ENCODE results near the gene BOLA3.
A peak's percentile ranks its signal among the peaks of the same experiment; 100 is the strongest.

The BOLA3 gene

DNA sequence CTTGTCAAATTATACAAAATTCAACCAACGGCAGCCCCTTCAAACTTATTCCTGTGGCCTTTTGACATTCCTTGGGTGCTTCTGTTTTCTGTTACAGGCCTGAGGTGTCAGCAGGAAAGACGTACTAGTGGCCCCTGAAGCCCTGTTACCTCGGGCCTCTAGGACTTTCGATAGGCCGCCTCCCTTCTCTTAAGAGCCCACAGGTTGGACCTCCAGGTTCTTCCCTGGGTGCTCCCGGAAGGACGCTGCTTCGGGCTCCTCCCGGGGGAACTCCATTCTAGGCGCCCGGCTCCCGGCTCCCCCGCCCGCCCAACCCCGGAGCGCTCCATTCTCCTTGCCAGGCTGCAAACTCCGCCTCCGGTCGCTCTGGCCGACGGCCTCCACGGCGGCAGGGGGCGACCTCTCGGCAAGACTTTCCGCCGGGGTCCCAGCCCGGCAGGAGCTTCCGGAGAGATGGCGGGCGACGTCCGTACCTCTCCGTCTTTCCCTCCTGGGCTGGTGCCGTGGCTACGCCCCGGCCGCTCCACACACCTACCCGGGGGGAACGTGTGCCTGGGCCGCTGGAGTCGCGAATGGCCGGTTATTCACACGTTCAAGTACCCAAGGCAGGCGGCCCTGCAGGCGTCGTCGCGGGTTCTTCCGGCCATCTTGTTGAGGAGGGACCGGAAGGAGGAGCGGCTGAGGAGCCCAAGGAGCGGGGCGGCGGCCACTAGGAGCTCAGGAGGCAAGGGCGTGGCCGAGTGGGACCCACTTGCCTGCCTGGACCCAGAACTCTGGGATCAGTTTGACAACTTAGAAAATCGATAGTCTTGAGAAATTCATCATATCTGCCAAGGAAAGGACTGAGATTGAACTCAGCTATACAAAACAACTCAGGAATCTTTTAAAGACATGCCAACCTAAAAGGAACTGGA, 27.5 kb downstream of the BOLA3 start:
- Histone ChIP-seq H4K20me1 (ENCODE audit: insufficient read depth, low read length) (no peaks in the 10 kb centered on the region), H3K4me1 (ENCODE audit: insufficient read depth, low read length, severe bottlenecking) (peaks cover 10% of the 10 kb centered on the region), H3K79me2 (ENCODE audit: insufficient read depth, low read length) (no peaks in the 10 kb centered on the region), H3K4me3 (ENCODE audit: low read depth, low read length, poor library complexity, severe bottlenecking) (peak overlapping the region; percentile 69), H3K9me3 (ENCODE audit: low read length) (peaks cover 11% of the 10 kb centered on the region), H3K27ac (ENCODE audit: low read depth, low read length, poor library complexity, severe bottlenecking) (peak overlapping the region; percentile 35), H3K9ac (ENCODE audit: low read length) (peak overlapping the region; percentile 59), H3K9me2 (ENCODE audit: low read depth, low read length) (no peaks in the 10 kb centered on the region), H3K36me3 (ENCODE audit: insufficient read depth, low read length) (no peaks in the 10 kb centered on the region), H3K4me2 (ENCODE audit: low read length) (peak overlapping the region; percentile 69), H2AFZ (ENCODE audit: low read length) (peak overlapping the region; percentile 65; the same call in 1 of the 2 replicates), H3F3A (ENCODE audit: insufficient read depth, low read length) (no peaks in the 10 kb centered on the region; the same call in 1 of the 2 replicates), H3K27me3 (ENCODE audit: insufficient read depth, low read length) (no peaks in the 10 kb centered on the region)
- TF ChIP-seq, protein P1, sequence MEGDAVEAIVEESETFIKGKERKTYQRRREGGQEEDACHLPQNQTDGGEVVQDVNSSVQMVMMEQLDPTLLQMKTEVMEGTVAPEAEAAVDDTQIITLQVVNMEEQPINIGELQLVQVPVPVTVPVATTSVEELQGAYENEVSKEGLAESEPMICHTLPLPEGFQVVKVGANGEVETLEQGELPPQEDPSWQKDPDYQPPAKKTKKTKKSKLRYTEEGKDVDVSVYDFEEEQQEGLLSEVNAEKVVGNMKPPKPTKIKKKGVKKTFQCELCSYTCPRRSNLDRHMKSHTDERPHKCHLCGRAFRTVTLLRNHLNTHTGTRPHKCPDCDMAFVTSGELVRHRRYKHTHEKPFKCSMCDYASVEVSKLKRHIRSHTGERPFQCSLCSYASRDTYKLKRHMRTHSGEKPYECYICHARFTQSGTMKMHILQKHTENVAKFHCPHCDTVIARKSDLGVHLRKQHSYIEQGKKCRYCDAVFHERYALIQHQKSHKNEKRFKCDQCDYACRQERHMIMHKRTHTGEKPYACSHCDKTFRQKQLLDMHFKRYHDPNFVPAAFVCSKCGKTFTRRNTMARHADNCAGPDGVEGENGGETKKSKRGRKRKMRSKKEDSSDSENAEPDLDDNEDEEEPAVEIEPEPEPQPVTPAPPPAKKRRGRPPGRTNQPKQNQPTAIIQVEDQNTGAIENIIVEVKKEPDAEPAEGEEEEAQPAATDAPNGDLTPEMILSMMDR (IDR thresholded peaks at IDR 0.05; ENCODE audit: low read length) = peak; percentile 52; the same call in 1 of the 2 replicates
- TF ChIP-seq EZH2 (IDR thresholded peaks at IDR 0.05; ENCODE audit: borderline replicate concordance, low read length) = no peak

DNA sequence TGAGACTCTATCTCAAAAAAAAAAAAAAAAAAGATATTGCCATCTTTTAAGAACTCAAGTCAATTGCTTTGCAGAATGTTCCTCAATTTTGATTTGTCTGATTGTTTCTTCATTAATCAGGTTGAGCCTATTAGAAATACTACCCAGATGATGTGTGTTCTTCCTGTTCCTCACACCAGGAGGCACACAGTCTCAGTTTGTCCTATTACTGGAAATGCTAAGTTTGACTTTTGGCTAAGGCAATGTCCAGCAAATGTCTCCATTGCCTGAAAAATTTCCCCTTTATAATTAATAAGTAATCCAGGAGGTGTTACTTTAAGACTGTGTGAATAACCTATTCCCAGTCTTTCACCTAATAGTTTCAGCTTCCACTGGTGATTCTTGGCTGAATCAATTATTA, 28.4 kb downstream of the BOLA3 start:
- Histone ChIP-seq H3K4me1 (ENCODE audit: insufficient read depth, low read length, severe bottlenecking) (peaks cover 10% of the 10 kb centered on the region), H2AFZ (ENCODE audit: low read length) (peak overlapping the region; percentile 65; the same call in 1 of the 2 replicates), H3K4me3 (ENCODE audit: low read depth, low read length, poor library complexity, severe bottlenecking) (peak overlapping the region; percentile 69), H3K27ac (ENCODE audit: low read depth, low read length, poor library complexity, severe bottlenecking) (no peak overlapping the region), H3K36me3 (ENCODE audit: insufficient read depth, low read length) (no peaks in the 10 kb centered on the region), H3F3A (ENCODE audit: insufficient read depth, low read length) (no peaks in the 10 kb centered on the region; the same call in 1 of the 2 replicates), H3K9me2 (ENCODE audit: low read depth, low read length) (no peaks in the 10 kb centered on the region), H3K4me2 (ENCODE audit: low read length) (peak overlapping the region; percentile 69), H3K79me2 (ENCODE audit: insufficient read depth, low read length) (no peaks in the 10 kb centered on the region), H3K9ac (ENCODE audit: low read length) (no peak overlapping the region), H4K20me1 (ENCODE audit: insufficient read depth, low read length) (no peaks in the 10 kb centered on the region), H3K9me3 (ENCODE audit: low read length) (peaks cover 11% of the 10 kb centered on the region), H3K27me3 (ENCODE audit: insufficient read depth, low read length) (no peaks in the 10 kb centered on the region)
- TF ChIP-seq EZH2 (IDR thresholded peaks at IDR 0.05; ENCODE audit: borderline replicate concordance, low read length) = no peak
- TF ChIP-seq, protein P1 (IDR thresholded peaks at IDR 0.05; ENCODE audit: low read length) = no peak

DNA sequence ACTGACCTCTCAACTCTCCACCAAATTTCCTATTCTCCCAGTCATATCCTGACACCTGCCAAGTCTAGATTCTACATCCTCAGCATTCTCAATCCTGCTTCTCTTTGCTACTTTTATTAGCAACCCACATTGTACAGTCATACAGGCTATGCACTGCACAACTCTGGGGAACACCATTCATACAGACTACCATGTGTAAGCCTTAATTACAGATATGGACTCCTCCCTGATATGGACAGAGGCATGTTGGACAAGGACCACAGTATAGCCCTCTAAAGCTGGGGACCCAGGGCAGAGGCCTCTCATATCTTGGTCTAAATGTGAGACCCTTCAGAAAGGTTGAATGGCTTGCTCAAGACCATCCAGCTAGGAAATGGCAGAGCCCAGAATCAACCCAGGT, 36.3 kb downstream of the BOLA3 start:
- Histone ChIP-seq H3K79me2 (ENCODE audit: insufficient read depth, low read length) (no peaks in the 10 kb centered on the region), H3F3A (ENCODE audit: insufficient read depth, low read length) (no peaks in the 10 kb centered on the region), H3K27ac (ENCODE audit: low read depth, low read length, poor library complexity, severe bottlenecking) (no peak overlapping the region), H3K9ac (ENCODE audit: low read length) (no peak overlapping the region), H3K4me3 (ENCODE audit: low read depth, low read length, poor library complexity, severe bottlenecking) (no peak overlapping the region), H3K36me3 (ENCODE audit: insufficient read depth, low read length) (no peaks in the 10 kb centered on the region), H3K9me2 (ENCODE audit: low read depth, low read length) (no peaks in the 10 kb centered on the region), H3K9me3 (ENCODE audit: low read length) (no peaks in the 10 kb centered on the region), H4K20me1 (ENCODE audit: insufficient read depth, low read length) (no peaks in the 10 kb centered on the region), H3K4me2 (ENCODE audit: low read length) (no peak overlapping the region), H3K4me1 (ENCODE audit: insufficient read depth, low read length, severe bottlenecking) (no peaks in the 10 kb centered on the region), H3K27me3 (ENCODE audit: insufficient read depth, low read length) (no peaks in the 10 kb centered on the region), H2AFZ (ENCODE audit: low read length) (no peak overlapping the region)
- TF ChIP-seq, protein P1 (IDR thresholded peaks at IDR 0.05; ENCODE audit: low read length) = no peak
- no peak for TF ChIP-seq EZH2 (IDR thresholded peaks at IDR 0.05; ENCODE audit: borderline replicate concordance, low read length)

All from OCI-LY1 (cell line).